Upper lobe of left lung (tissue), 6 donors: ENCODE data around the gene ADGRL1. TPM values are rescaled to one million over a fixed set of nuclear protein-coding genes. Genes with fewer than 3 reads are reported as not detected.
A peak's percentile ranks its signal among the peaks of the same experiment; 100 is the strongest.

Source experiments
- ATAC-seq, 2 donors: fragments of 200-7000 bp; cut with Tn5 transposase; one replicate each; pipeline ENCODE4 v1.9.1; 2022; ENCODE audit warnings: mild to moderate bottlenecking in 2 of 2, moderate library complexity in 2 of 2; ENCODE audit not compliant: low FRiP score in 2 of 2
- DNase-seq, 2 donors: peaks; one replicate each; pipeline ENCODE4 v3.0.0-alpha.2; 2019 to 2020
- H3K27ac ChIP-seq, 4 donors: fragments of 200-600 bp; sonication (generic); one replicate each; pipeline ENCODE4 v1.5.1; 2016 to 2019
- H3K27me3 ChIP-seq, 4 donors: fragments of 200-600 bp; sonication (generic); one replicate each; pipeline ENCODE4 v1.5.1; 2017 to 2019
- H3K36me3 ChIP-seq, 4 donors: fragments of 200-600 bp; sonication (generic); one replicate each; pipeline ENCODE4 v1.5.1; 2016 to 2019
- H3K4me1 ChIP-seq, 4 donors: fragments of 200-600 bp; sonication (generic); one replicate each; pipeline ENCODE4 v1.5.1; 2018 to 2019
- H3K4me3 ChIP-seq, 4 donors: fragments of 200-600 bp; sonication (generic); one replicate each; pipeline ENCODE4 v1.5.1; 2017 to 2019; ENCODE audit warnings: mild to moderate bottlenecking in 2 of 4, moderate library complexity in 1 of 4
- H3K9me3 ChIP-seq, 4 donors: fragments of 200-600 bp; sonication (generic); one replicate each; pipeline ENCODE4 v1.5.1; 2018 to 2019
- EP300 ChIP-seq, 4 donors: sonication (generic); formaldehyde crosslinking; IDR thresholded peaks; one replicate each; pipeline ENCODE4 v1.5.1; 2017; ENCODE audit warnings: antibody characterized with exemption in 4 of 4, control low read depth in 2 of 4
- POLR2A ChIP-seq, 4 donors: fragments of 450-650 bp; IDR thresholded peaks; one replicate each; pipeline ENCODE4 v1.5.1; 2016 to 2017; ENCODE audit warnings: antibody characterized with exemption in 4 of 4, mild to moderate bottlenecking in 2 of 4
- POLR2AphosphoS5 ChIP-seq, 2 donors: sonication (generic); formaldehyde crosslinking; IDR thresholded peaks; one replicate each; pipeline ENCODE4 v1.5.1; 2017; ENCODE audit warnings: antibody characterized with exemption in 2 of 2
- WGBS, 2 donors: methylation state at CpG; one replicate each; pipeline ENCODE4 v1.1.5; 2017 to 2018; 5-methylcytosine and 5-hydroxymethylcytosine counted together
- total RNA-seq, 6 donors: library from RNA; depleted of rRNA in 4 of 6; stranded (reverse); fragments of >200 nt in 4 of 6; gene quantifications; one replicate each; pipeline versions ENCODE4 v1.1.0 to v1.2.1, GENCODE V29; 2016 to 2021
- TF ChIP-seq, protein P1 (sequence below), 6 experiments: fragments of 450-650 bp in 4 of 6; fragments of 200-600 bp in 2 of 6; sonication (generic) in 2 of 6; IDR thresholded peaks; one replicate each; pipeline ENCODE4 v1.5.1; 2016 to 2019; ENCODE audit warnings: antibody characterized with exemption in 6 of 6
- donor health status: DM: no; HTN: no; CAD: no; lungs with moderate emphysema.
- donor health status: DM: no; HTN: yes; CAD: no; lungs with severe emphysema.

The ADGRL1 gene
- total RNA-seq, 6 donors from 2014 or later, result 23.5 to 33.2 (median 27.4) TPM

DNA sequence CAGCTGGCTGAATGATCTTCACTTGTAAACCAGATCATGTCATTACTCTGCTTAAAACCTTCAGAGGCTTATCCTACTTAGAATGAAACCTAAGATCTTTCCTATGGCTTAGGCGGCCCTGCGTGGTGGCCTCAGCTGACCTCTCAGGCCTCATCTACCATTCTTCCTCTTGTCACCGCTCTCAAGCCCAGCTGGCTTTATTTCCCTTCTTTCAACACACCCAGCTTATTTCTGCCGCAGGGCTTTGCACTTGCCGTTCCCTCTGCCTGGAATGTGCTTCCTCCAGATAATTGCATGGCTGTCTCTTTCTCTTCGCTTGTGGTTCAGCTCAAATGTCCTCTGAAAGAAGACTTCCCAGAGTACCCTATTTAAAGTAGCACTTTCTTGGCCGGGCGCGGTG lies 66.0 kb downstream of the ADGRL1 start:
- Histone ChIP-seq H3K4me1 (peaks cover 39 to 47% (median 42%) of the 10 kb centered on the region in 4 donors), H3K27me3 (no peaks in the 10 kb centered on the region), H3K36me3 (no peaks in the 10 kb centered on the region), H3K27ac (peak overlapping the region; percentile 41 to 96 (median 74)), H3K9me3 (no peaks in the 10 kb centered on the region), H3K4me3 (no peak overlapping the region)
- ATAC-seq, result no peak
- WGBS, 2 donors, result 35 to 37% methylated on average over 9 of the region's 9 CpGs
- TF ChIP-seq EP300 (IDR thresholded peaks at IDR 0.05) (peak in 1 of 4 donors; percentile 18), POLR2AphosphoS5 (IDR thresholded peaks at IDR 0.05) (no peak)
- DNase-seq, result peak in 1 of 2 donors; percentile 76

DNA sequence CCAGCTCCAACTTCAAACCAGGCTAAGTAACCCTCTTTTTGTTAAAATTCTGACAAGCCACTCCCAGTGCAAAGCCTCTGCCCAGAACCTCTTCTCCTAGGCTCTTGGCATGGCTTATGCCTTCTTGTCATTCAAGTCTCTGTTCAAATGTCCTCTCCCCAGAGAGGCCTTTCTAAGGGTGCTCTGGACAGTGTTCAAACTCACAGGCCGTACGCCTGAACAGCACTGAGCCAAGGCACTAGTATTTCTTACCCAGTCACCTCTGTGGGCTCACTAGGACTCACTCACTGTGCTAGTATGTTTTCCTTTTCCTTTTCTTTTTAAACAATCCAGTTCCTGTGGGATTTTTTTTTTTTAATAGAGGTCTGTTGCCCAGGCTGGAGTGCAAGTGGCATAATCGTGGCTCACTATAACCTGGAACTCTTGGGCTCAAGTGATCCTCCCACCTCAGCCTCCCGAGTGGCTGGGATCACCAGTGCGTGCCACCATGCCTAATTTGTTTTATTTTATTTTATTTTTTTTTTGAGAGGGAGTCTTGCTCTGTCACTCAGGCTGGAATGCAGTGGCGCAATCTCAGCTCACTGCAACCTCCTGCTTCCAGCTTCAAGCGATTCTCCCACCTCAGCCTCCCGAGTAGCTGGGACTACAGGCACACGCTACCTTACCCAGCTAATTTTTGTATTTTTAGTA lies 67.2 kb downstream of the ADGRL1 start:
- Histone ChIP-seq H3K27me3 (no peaks in the 10 kb centered on the region), H3K36me3 (no peaks in the 10 kb centered on the region), H3K9me3 (no peaks in the 10 kb centered on the region), H3K27ac (peak overlapping the region; percentile 91 to 99 (median 95)), H3K4me3 (no peak overlapping the region), H3K4me1 (peaks cover 39 to 47% (median 42%) of the 10 kb centered on the region in 4 donors)
- no peak for ATAC-seq
- 45 to 47% methylated on average over 9 of the region's 9 CpGs for WGBS, 2 donors
- peak in 1 of 2 donors; percentile 72 for DNase-seq
- TF ChIP-seq POLR2A (IDR thresholded peaks at IDR 0.05), result no peak
- no peak for TF ChIP-seq EP300 (IDR thresholded peaks at IDR 0.05)
- TF ChIP-seq POLR2AphosphoS5 (IDR thresholded peaks at IDR 0.05), result no peak
- TF ChIP-seq, protein P1, sequence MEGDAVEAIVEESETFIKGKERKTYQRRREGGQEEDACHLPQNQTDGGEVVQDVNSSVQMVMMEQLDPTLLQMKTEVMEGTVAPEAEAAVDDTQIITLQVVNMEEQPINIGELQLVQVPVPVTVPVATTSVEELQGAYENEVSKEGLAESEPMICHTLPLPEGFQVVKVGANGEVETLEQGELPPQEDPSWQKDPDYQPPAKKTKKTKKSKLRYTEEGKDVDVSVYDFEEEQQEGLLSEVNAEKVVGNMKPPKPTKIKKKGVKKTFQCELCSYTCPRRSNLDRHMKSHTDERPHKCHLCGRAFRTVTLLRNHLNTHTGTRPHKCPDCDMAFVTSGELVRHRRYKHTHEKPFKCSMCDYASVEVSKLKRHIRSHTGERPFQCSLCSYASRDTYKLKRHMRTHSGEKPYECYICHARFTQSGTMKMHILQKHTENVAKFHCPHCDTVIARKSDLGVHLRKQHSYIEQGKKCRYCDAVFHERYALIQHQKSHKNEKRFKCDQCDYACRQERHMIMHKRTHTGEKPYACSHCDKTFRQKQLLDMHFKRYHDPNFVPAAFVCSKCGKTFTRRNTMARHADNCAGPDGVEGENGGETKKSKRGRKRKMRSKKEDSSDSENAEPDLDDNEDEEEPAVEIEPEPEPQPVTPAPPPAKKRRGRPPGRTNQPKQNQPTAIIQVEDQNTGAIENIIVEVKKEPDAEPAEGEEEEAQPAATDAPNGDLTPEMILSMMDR (IDR thresholded peaks at IDR 0.05), result no peak

DNA sequence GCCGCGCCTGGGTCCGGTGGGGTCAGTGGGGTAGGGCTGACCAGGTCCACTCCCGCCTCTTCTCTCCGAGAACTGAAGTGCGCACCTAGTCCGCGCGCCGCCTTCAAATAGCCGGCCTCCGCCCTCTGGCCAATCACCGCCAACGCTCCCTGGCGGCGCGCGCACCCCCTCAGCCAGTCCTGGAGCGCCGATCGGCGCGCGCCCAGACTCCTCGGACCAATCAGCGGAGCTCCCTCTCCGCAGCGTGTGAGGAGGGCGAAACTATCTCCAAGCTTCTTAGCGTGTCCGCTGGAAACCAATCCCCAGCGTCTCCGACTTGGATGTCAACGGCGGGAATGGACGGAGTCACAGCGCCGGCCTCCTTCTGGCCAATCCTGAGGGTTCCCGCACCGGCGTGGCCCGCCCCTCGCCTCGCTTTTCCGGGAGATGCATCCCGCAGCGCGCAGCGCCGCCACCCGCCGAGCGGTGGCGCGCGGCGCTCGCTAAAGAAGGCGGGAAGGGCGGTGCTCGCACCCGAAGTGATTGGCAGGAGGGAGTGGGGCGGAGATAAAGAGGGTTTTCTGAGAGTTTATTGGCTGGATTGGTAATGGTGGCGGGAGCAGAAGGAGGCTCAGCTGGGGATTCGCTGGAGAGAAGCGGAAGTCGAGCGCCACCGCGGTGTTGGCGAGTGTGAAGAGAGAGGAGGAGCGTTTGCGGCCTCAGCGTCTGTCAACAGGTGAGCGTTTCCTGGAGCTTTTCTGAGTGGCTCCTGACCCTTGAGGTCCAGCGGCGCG lies 69.3 kb downstream of the ADGRL1 start, which contains the start of gene ASF1B:
ASF1B (minus strand) TSS at position 81 of the 773 bp plus-strand sequence. CDS start 133 bp downstream, outside the sequence.
- Histone ChIP-seq H3K27ac (peak within 1 kb of the TSS; percentile 91 to 99 (median 95)), H3K9me3 (no peaks in the 10 kb centered on the region), H3K4me3 (peak within 1 kb of the TSS; percentile 52 to 89 (median 76)), H3K36me3 (no peaks in the 10 kb centered on the region), H3K27me3 (no peaks in the 10 kb centered on the region), H3K4me1 (peaks cover 39 to 47% (median 42%) of the 10 kb centered on the region in 4 donors)
- 0 to 2% methylated on average over 27 to 64 of the region's 78 CpGs for WGBS, 2 donors
- peak; percentile 99 for DNase-seq
- peak in 1 of 4 donors; percentile 16 for TF ChIP-seq EP300 (IDR thresholded peaks at IDR 0.05)
- TF ChIP-seq, protein P1 (IDR thresholded peaks at IDR 0.05), result peak; percentile 74 to 99 (median 94)
- peak in 1 of 2 donors; percentile 89 for TF ChIP-seq POLR2AphosphoS5 (IDR thresholded peaks at IDR 0.05)
- TF ChIP-seq POLR2A (IDR thresholded peaks at IDR 0.05), result peak in 2 of 4 donors; percentile 83 to 88
- ATAC-seq, result peak; percentile 97 to 98

DNA sequence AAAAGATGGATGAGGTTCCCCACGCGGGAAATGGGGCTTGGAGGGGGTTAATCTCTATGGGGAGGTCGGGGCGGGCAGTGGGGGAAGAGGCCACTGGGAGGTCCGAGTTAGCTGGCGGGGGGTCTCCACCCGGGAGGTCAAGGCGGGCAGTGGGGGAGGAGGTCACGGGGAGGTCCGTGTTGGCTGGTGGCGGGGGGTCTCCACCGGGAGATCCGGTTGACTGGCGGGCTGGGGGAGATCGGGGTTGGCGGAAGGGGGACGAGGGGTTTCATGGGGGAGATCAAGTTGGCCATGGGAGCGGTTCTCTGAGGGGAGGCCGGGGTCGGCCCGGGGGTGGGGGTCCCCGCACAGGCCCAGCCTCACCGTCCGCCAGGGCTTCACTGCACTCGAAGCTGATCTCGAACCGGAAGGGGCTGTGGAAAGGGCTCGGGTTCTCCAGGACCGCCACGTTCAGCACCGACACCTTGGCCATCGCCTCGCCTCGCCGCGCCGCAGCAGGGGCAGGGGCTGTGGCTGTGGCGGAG lies 69.9 kb downstream of the ADGRL1 start:
- ATAC-seq (no peak), DNase-seq (peak in 1 of 2 donors; percentile 77)
- Histone ChIP-seq H3K4me3 (peak overlapping the region; percentile 52 to 89 (median 76)), H3K36me3 (no peaks in the 10 kb centered on the region), H3K27me3 (no peaks in the 10 kb centered on the region), H3K9me3 (no peaks in the 10 kb centered on the region), H3K27ac (peak overlapping the region; percentile 50 to 94 (median 74)), H3K4me1 (peaks cover 39 to 47% (median 42%) of the 10 kb centered on the region in 4 donors)
- 0% methylated on average over 8 to 13 of the region's 38 CpGs for WGBS, 2 donors
- TF ChIP-seq POLR2A (IDR thresholded peaks at IDR 0.05) (no peak), EP300 (IDR thresholded peaks at IDR 0.05) (no peak), POLR2AphosphoS5 (IDR thresholded peaks at IDR 0.05) (no peak)
- TF ChIP-seq, protein P1 (IDR thresholded peaks at IDR 0.05), result no peak

DNA sequence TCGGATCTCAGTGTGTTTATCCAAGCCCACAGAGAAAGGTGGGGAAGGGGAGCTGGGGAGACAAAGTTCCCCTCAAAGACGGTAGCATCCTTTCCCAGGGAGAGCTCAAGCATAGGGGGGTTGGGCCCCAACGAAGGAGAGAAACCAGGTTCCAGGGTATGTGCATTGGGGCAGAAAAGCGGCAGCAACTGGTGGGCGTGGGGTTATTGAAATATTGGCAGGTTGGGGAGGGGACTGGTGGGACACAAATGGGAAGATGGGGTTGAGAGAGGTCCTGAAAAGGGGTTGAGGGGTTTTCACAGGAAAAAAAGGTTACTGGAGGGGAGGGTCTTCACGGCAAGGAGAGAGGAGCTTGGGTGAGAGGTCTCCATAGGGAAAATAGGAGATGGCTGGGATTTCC lies 70.6 kb downstream of the ADGRL1 start:
- TF ChIP-seq, protein P1 (IDR thresholded peaks at IDR 0.05), result no peak
- Histone ChIP-seq H3K27me3 (no peaks in the 10 kb centered on the region), H3K9me3 (no peaks in the 10 kb centered on the region), H3K27ac (no peak overlapping the region), H3K4me3 (peak overlapping the region in 1 of 4 donors; percentile 70), H3K4me1 (peaks cover 36 to 41% (median 36%) of the 10 kb centered on the region in 4 donors), H3K36me3 (no peaks in the 10 kb centered on the region)
- DNase-seq, result no peak
- ATAC-seq, result no peak
- WGBS, 2 donors, result 35 to 41% methylated on average over 6 of the region's 6 CpGs
